ENCODE results near the gene RIPOR3.
"Not testable (repeated sequence)": the region's sequence is repeated elsewhere in the genome, so short reads cannot be mapped to it uniquely, and the experiment has no call there.

Gene RIPOR3

GRCh38 chr20:50655311-50655880 lies 35.9 kb downstream of the RIPOR3 start:
- DNase-seq (ENCODE audit: low spot score), result peak; percentile 78

- DNase-seq (ENCODE audit: low spot score), result no peak
Measured at GRCh38 chr20:50654904-50655303, 36.4 kb downstream of the RIPOR3 start.

GRCh38 chr20:50652702-50653294 lies 38.5 kb downstream of the RIPOR3 start:
- DNase-seq (ENCODE audit: low spot score), result no peak

DNA sequence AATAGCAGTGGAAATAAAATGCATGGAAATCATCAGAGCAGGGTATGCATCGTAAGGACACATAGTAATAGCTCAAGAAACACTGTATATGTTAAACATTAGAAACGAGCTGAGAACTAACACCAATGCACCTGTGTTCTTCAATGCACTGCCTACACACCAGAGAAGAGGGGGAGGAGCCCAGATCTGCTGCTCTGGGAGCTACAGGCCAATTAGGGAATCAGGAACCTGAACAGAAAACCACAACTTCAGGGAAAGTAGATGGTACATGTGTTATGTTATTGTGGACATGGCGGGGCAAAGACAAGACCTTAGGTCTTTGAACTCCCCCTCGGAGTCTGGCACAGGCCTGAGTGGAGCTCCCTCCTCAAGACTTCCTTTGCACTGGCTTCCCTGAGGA lies 39.7 kb downstream of the RIPOR3 start:
- DNase-seq (ENCODE audit: low spot score), result no peak

DNA sequence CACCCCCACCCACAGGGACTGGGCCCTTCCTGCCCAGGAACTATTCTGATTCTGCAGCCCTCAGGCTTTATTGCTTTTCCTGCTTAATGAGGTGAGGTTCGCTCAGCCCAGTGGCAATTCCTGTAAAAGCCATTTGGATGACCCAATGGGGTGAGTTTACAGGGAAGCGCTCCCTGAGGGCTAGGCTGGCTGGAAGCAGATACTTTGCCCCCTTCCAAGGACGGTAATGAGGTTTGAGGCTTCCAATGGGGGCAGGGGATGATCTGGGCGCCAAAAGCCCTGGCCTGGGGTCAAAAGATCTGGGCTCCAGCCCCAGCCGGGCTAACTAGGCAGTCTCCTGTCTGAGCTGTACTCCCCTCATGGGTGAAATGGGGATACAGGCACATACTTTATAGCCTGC lies 41.8 kb downstream of the RIPOR3 start:
- DNase-seq (ENCODE audit: low spot score), result no peak

DNA sequence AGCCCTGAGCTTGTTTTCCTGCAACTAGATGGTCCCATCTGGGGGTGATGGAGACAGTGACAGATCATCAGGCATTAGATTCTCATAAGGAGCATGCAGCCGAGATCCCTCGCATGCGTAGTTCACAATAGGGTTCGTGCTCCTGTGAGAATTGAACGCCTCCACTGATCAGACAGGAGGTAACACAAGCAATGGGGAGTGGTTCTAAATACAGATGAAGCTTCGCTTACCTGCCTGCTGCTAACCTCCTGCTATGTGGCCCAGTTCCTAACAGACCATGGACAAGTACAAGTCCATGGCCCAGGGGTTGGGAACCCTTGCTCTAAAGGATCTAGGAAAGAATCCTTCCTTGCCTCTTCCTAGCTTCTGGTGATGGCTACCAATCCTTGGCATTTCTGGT lies 42.7 kb downstream of the RIPOR3 start:
- no peak for DNase-seq (ENCODE audit: low spot score)

DNA sequence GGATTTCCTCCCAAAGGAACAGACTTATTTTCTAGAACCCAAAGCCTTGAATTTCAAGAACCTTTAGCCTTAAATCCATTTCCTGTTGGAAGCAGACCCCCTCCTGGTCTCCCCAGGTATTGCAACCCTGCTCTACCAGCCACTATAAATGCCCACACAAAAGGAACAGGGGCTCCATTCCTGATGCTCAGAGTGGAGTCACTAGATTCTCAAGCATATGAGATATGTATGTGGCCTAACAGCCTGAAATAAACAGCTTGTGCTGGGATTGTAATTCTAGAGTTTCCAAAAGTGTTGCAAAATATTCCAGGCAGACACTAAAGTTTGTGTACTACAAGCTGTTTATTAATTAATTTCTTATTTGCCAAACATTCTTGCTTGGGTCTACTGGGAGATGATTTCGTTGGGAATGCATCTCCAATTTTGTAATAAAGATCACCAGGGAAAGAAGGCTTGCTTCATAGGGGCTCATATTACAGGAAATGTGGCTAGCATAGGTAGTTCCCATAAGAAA lies 44.8 kb downstream of the RIPOR3 start:
- peak; percentile 63 for DNase-seq (ENCODE audit: low spot score)

- DNase-seq (ENCODE audit: low spot score), result peak; percentile 93
Measured at GRCh38 chr20:50645253-50646068, 45.9 kb downstream of the RIPOR3 start.

- no peak for DNase-seq (ENCODE audit: low spot score)
Measured at GRCh38 chr20:50642288-50642803, 49.0 kb downstream of the RIPOR3 start.

DNA sequence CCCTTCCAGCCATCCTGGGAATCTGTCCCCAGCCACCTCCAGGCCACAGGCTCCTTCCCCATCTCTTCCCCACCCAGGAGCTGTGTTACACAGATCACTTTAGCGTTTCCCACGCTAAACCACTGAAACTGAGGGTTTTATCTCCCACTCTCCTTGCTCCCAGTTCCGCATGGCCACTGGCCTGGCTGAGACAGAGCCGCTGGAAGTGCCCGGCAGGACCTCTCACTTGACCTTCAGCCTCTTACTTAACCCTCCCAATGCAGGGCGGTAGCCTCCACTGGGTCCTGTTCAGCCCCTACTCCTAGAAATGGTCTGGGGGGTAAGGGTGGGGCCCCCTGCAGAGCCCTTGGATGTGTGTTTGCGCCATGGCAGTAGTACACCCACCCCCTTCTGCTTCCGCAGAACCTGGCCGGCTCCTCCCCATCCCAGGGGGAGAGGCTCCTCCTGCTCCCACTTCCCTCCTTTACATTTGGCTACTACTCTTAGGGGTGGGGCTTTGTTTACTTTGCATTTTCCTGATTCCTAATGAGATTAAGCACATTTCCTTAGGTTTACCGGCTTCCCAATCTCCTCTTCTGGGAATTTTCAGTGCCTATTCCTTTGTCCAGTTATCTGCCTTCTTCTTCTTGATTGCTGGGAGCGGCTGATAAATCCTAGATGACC lies 49.6 kb downstream of the RIPOR3 start:
- not testable (repeated sequence) for DNase-seq (ENCODE audit: low spot score)

- DNase-seq (ENCODE audit: low spot score), result not testable (repeated sequence)
Measured at GRCh38 chr20:50639971-50640711, 51.2 kb downstream of the RIPOR3 start.

DNA sequence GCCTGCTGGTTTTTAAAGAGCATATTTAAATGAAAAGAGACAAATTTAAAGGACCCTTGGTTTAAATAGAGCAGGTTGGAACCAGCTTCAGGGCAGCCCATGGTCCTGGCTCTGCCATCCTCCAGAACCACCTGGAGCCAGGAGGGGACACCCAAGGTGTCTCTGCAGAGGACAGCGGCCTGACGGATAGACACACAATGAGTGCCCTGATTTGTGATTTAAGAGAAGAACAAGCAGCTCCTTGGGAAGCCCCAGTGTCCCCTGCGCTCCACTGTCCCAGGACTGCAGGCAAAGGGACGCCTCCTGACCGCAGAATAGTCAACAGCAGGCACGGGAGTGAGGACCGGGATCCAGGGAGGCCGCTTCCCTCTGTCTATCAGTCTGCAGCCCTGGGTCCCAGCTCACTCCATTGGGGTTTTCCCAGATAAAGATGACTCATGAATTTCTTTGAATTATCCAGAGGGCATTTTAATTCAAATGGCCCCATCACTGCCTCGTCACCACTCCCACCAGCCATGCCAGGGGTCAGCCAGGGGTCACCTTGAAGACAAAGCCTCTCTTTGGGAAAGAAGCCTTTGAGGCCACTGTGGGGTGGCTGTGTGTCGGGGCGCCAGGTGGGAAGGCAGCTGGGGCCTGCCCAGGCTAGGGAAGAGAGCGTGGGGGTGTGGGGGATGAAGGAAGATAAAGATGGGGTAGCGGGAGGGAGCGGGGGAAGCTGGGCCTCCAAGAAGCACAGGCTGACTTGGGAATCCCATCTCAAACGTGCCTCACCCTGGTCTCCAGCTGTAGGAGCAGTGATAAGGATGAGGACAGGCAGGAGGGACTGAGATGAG lies 53.1 kb downstream of the RIPOR3 start:
- peak; percentile 60 for DNase-seq (ENCODE audit: low spot score)

GRCh38 chr20:50636601-50637540 lies 54.5 kb downstream of the RIPOR3 start:
- DNase-seq (ENCODE audit: low spot score), result no peak

- DNase-seq (ENCODE audit: low spot score), result peak; percentile 88
Measured at GRCh38 chr20:50635676-50636600, 55.4 kb downstream of the RIPOR3 start.

DNA sequence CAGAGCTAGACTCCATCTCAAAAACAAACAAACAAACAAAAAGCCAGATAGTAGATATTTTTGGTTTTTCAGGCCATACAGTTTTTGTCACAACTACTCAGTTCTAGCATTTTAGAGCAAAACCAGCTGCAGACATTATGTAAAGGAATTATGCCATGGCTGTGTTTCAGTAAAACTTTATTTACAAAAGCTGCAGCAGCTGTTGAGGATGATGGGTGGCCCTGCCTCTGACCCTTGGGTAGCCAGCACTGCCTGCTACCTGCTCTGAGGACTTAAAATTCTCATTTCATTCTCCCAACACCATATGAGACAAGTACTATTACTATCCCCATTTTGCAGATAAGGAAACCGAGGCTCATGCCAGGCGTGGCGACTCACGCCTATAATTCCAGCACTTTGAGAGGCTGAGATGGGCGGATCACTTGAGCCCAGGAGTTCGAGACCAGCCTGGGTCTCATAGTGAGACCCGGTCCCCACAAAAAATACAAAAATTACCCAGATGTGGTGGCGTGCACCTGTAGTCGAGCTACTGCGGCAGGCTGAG lies 56.3 kb downstream of the RIPOR3 start:
- DNase-seq (ENCODE audit: low spot score), result no peak

GRCh38 chr20:50634191-50634590 lies 57.2 kb downstream of the RIPOR3 start:
- no peak for DNase-seq (ENCODE audit: low spot score)

DNA sequence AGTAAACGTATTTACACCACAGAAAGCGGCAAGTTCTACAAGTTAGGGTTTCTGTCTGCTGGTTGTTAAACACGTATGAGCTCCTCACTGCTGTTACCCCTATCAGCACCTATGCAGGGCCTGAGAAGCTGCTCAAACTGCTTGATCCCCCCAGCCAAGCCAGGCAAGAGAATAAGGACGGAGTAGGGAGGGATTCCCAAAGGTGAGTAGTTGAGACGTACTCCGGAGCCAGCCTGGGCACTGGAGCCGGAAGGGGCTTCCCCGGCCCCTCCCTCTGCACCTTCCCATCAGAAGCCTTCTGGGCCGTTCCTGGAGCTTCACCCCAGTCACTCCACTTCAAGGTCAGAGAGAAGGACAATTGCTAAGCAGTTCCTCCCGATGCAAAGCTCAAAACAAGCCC lies 58.0 kb downstream of the RIPOR3 start:
- DNase-seq (ENCODE audit: low spot score), result no peak

- no peak for DNase-seq (ENCODE audit: low spot score)
Measured at GRCh38 chr20:50632701-50633100, 58.6 kb downstream of the RIPOR3 start.

Data from AG20443 (cell line).